Endometrial microvascular endothelial cells (primary cell): ENCODE measurements around the gene MRTO4. TPM values are rescaled to one million over a fixed set of nuclear protein-coding genes. Genes with fewer than 3 reads are reported as not detected.

Source experiments
- in situ Hi-C: cut with HindIII; loops from 2 replicates; pipeline ENCODE4 v1.10.0; 2017; ENCODE audit warnings: low sequenced_read_pairs, low pct_unique_long_range_greater_than_20kb; ENCODE audit errors: inconsistent ontology term
- total RNA-seq: library from RNA; depleted of rRNA; stranded (reverse); fragments of >200 nt; gene quantifications from one replicate; pipeline ENCODE4 v1.2.3, GENCODE V29; 2015; ENCODE audit errors: inconsistent ontology term

MRTO4 gene
- total RNA-seq, 1 donor from 2014 or later, result 73.8 TPM

DNA sequence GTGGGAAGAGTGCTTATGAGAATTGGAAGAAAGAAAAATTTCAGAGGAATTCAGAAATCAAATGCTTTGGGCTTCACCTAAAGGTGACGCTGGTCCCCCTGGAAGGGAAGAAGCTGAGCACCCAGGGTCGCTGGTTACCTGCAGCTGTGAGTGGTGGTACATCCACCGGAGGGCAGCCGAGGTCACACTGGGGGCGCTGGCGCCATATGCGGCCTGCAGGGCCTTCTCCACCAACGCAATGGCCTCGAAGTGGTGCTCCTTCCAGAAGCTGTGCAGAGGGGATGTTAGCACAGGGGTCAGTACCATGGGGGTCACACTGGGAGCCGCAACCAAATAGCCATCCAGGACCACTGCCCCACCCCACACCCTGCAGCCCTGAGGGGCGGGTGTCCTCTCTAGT, 54.3 kb downstream of the MRTO4 start:
- in situ Hi-C loops, result no loop called here

GRCh38 chr1:19306941-19307340, 55.3 kb downstream of the MRTO4 start:
- in situ Hi-C loops, result no loop called here

GRCh38 chr1:19307794-19308508, 56.3 kb downstream of the MRTO4 start:
- in situ Hi-C loops, result no loop called here

- in situ Hi-C loops, result no loop called here
Measured at GRCh38 chr1:19308509-19308907, 56.9 kb downstream of the MRTO4 start.

GRCh38 chr1:19309123-19309813, 57.7 kb downstream of the MRTO4 start:
- in situ Hi-C loops, result no loop called here

Other genes with a start within 250 kb of the MRTO4 start
- 56.1 TPM for gene UBR4, start 41.5 kb upstream of the MRTO4 start, total RNA-seq
- gene EMC1, start 281 bp upstream of the MRTO4 start, total RNA-seq, result 85.6 TPM
- not detected for gene AKR7A3, start 37.0 kb downstream of the MRTO4 start, total RNA-seq
- gene AKR7A2, start 60.3 kb downstream of the MRTO4 start, total RNA-seq, result 69.9 TPM
- gene SLC66A1, start 60.5 kb downstream of the MRTO4 start, total RNA-seq, result 34.3 TPM
- gene CAPZB, start 233.7 kb downstream of the MRTO4 start, total RNA-seq, result 146 TPM